GM19238 (cell line): ENCODE data around the gene PCSK6.
"Not testable (repeated sequence)": the region's sequence is repeated elsewhere in the genome, so short reads cannot be mapped to it uniquely, and the experiment has no call there.

Source experiments
- DNase-seq: peaks from one replicate; pipeline ENCODE4 v3.0.0; 2011; ENCODE audit warnings: low spot score; ENCODE audit not compliant: insufficient read length

PCSK6 gene

GRCh38 chr15:101313041-101313761 lies 176.3 kb downstream of the PCSK6 start:
- no peak for DNase-seq

- no peak for DNase-seq
Observed at GRCh38 chr15:101310508-101310907, 179.0 kb downstream of the PCSK6 start.

- DNase-seq: no peak
Observed at GRCh38 chr15:101310161-101310480, 179.4 kb downstream of the PCSK6 start.

GRCh38 chr15:101309436-101310160 lies 179.9 kb downstream of the PCSK6 start:
- no peak for DNase-seq

GRCh38 chr15:101308604-101309435 lies 180.7 kb downstream of the PCSK6 start:
- DNase-seq: no peak

GRCh38 chr15:101307897-101308603 lies 181.5 kb downstream of the PCSK6 start:
- no peak for DNase-seq

GRCh38 chr15:101307048-101307896 lies 182.2 kb downstream of the PCSK6 start:
- DNase-seq: no peak

GRCh38 chr15:101306341-101307047 lies 183.0 kb downstream of the PCSK6 start:
- DNase-seq: no peak

GRCh38 chr15:101305820-101306255 lies 183.7 kb downstream of the PCSK6 start:
- DNase-seq: no peak

GRCh38 chr15:101303408-101303807 lies 186.1 kb downstream of the PCSK6 start:
- no peak for DNase-seq

GRCh38 chr15:101296418-101297405 lies 192.8 kb downstream of the PCSK6 start:
- no peak for DNase-seq

- DNase-seq: no peak
Observed at GRCh38 chr15:101295607-101296161, 193.8 kb downstream of the PCSK6 start.

GRCh38 chr15:101294731-101295606 lies 194.5 kb downstream of the PCSK6 start, which contains the start of gene SNRPA1:
TSS of gene SNRPA1 (minus strand) at chr15:101295248. CDS start at chr15:101295178, 70 bp downstream.
- peak; percentile 88 for DNase-seq

GRCh38 chr15:101293122-101293521 lies 196.4 kb downstream of the PCSK6 start:
- no peak for DNase-seq

GRCh38 chr15:101288905-101289513 lies 200.5 kb downstream of the PCSK6 start:
- no peak for DNase-seq

GRCh38 chr15:101287342-101287741 lies 202.2 kb downstream of the PCSK6 start:
- DNase-seq: not testable (repeated sequence)
